Pancreas (tissue), 10 donors: ENCODE results near the gene ANXA11. TPM values are rescaled to one million over a fixed set of nuclear protein-coding genes. Genes with fewer than 3 reads are reported as not detected.

Experiments
- ATAC-seq, 4 donors: fragments of 200-7000 bp; cut with Tn5 transposase; one replicate each; pipeline versions ENCODE4 v1.8.0 to v1.9.1; 2020; ENCODE audit warnings: mild to moderate bottlenecking in 4 of 4, moderate library complexity in 4 of 4
- DNase-seq, 6 donors: peaks; one replicate each; pipeline ENCODE4 v3.0.0-alpha.2; 2020
- FAIRE-seq: peaks from 2 replicates; lab custom pipeline; 2012; peaks lifted over from hg19 to GRCh38; lab: Jason Lieb, UNC
- H3K27ac ChIP-seq, 4 donors: fragments of 200-600 bp; sonication (generic); 1 replicate in 3 of 4; 2 replicates in 1 of 4; pipeline versions ENCODE4 v1.5.0 to v1.8.0; 2020
- H3K27me3 ChIP-seq, 4 donors: fragments of 200-600 bp; one replicate each; pipeline ENCODE4 v1.8.0; 2021
- H3K36me3 ChIP-seq, 3 donors: fragments of 200-600 bp; sonication (generic) in 1 of 3; one replicate each; pipeline versions ENCODE4 v1.5.0 to v1.8.0; 2020 to 2021
- H3K4me1 ChIP-seq, 3 donors: fragments of 200-600 bp; one replicate each; pipeline ENCODE4 v1.8.0; 2021
- H3K4me3 ChIP-seq, 4 donors: fragments of 200-600 bp; sonication (generic) in 2 of 4; one replicate each; pipeline versions ENCODE4 v1.5.0 to v1.8.0; 2020 to 2021
- H3K9me3 ChIP-seq, 4 donors: fragments of 200-600 bp; one replicate each; pipeline ENCODE4 v1.8.0; 2021
- CTCF ChIP-seq, 4 donors: fragments of 200-600 bp; sonication (generic) in 3 of 4; IDR thresholded peaks; one replicate each; pipeline versions ENCODE4 v1.5.0 to v1.8.0; 2021; ENCODE audit warnings: antibody characterized with exemption in 4 of 4
- WGBS, 2 donors: extraction: QIAGEN DNeasy Blood & Tissue Kit; methylation state at CpG; one replicate each; pipeline ENCODE4 v1.1.7; 2013; 5-methylcytosine and 5-hydroxymethylcytosine counted together
- intact Hi-C, 3 donors: fragments of 100-400 bp; cut with DNase I; formaldehyde crosslinking; loops; one replicate each; pipeline versions ENCODE4 v1.11.1 to v1.14.2; 2022
- polyA plus RNA-seq, 2 donors: library from polyadenylated mRNA; stranded (reverse); fragments of 200-250 nt; gene quantifications; one replicate each; pipeline ENCODE4 v1.2.3, GENCODE V29; 2013
- total RNA-seq, 6 donors: library from RNA; stranded (reverse); fragmentation: NEBNext Ultra II Directional in 4 of 6; extraction: Animal tissue kit (Norgen Biotek cat#: 25700) in 4 of 6; gene quantifications; one replicate each; pipeline versions ENCODE4 v1.2.1 to v1.2.4, GENCODE V29; 2021 to 2023
- donor health status: healthy with polysubstance abuse.
- donor health status: DM: no; HTN: no; CAD: no; lungs with moderate emphysema.
- donor health status: DM: no; HTN: no; CAD: no.
- donor health status: control.
- donor health status: control.
- donor health status: Bipolar disorder and iron deficiency.
- donor health status: DM: yes; HTN: yes; CAD: no.
- donor health status: DM: no; HTN: no; CAD: no.
- donor health status: DM: no; HTN: no; CAD: no.
- donor health status: DM: yes; HTN: yes; CAD: no.

ANXA11 gene
- total and polyA plus RNA-seq, 8 donors: 74.0 to 193 (median 112) TPM

DNA sequence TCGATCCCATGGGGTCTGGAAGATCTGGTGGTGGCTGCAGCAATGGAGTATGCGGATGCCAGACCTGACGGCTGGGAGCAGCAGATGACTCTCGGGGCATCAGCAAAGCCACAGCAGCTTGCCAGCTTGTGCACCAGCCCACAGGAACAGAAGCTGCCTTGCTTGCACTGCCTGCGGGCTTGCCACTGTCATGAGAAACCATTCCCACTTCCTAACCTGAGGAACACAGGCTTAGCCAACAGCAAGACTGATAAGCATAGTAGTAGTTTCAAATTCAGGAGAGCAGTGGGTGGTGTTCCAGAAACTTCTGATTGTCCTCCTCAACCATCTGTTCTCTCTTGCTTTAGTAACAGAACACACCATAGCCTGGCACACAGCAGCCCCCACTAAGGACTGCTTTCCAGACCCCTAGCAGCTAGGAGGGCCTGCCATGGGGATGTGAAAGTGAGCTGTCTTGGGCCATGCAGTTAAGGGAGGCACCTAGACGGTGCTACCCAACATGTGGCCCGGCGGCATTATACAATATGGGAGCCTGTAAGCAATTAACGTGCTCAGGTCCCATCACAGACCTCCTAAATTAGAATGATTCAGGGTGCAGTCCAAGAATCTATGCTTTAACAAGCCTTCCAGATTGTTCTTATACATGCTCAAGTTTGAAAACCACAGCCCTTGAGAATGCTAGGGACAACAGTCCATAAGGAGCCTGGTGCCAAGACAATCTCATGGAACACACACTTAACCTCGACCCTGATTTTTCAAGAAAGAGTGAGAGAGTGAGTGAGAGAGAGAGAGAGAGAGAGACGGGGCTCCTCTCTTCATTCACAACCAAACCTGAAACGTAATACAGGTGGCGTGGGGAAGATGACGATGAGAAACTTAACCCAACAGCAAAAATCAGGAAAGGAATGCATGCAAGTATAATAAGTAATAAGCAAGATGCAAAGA is 7.1 kb downstream of the ANXA11 start:
- 52 to 55% methylated on average over 14 of the region's 14 CpGs for WGBS, 2 donors
- intact Hi-C loops: no loop called here
- Histone ChIP-seq H3K27me3 (no peaks in the 10 kb centered on the region), H3K4me1 (peaks cover 74 to 99% (median 89%) of the 10 kb centered on the region in 3 donors), H3K9me3 (no peaks in the 10 kb centered on the region), H3K27ac (peak overlapping the region; percentile 39 to 99 (median 98)), H3K36me3 (no peaks in the 10 kb centered on the region), H3K4me3 (no peak overlapping the region)
- FAIRE-seq (no peak), DNase-seq (no peak), ATAC-seq (no peak)
- no peak for TF ChIP-seq CTCF (IDR thresholded peaks at IDR 0.05)

GRCh38 chr10:80196950-80197315 is 8.4 kb downstream of the ANXA11 start:
- intact Hi-C loops: no loop called here
- DNase-seq (no peak), ATAC-seq (no peak), FAIRE-seq (no peak)
- peak overlapping the region; percentile 98 to 99 (median 98) for H3K27ac ChIP-seq
- peaks cover 74 to 94% (median 85%) of the 10 kb centered on the region in 3 donors for H3K4me1 ChIP-seq
- 18 to 24% methylated on average over 2 of the region's 2 CpGs for WGBS, 2 donors
- H3K4me3 ChIP-seq: peak overlapping the region in 2 of 4 donors; percentile 13 to 14
- H3K27me3 ChIP-seq: no peaks in the 10 kb centered on the region
- no peaks in the 10 kb centered on the region for H3K9me3 ChIP-seq
- TF ChIP-seq CTCF (IDR thresholded peaks at IDR 0.05): no peak
- H3K36me3 ChIP-seq: no peaks in the 10 kb centered on the region

- Histone ChIP-seq H3K4me1 (peaks cover 69 to 90% (median 80%) of the 10 kb centered on the region in 3 donors), H3K27me3 (no peaks in the 10 kb centered on the region), H3K27ac (peak overlapping the region; percentile 98 to 99 (median 98)), H3K36me3 (no peaks in the 10 kb centered on the region), H3K9me3 (no peaks in the 10 kb centered on the region), H3K4me3 (peak overlapping the region in 2 of 4 donors; percentile 13 to 14)
- ATAC-seq (peak; percentile 85 to 92 (median 90)), FAIRE-seq (no peak), DNase-seq (peak; percentile 84 to 93 (median 92))
- WGBS, 2 donors: 11 to 12% methylated on average over 8 of the region's 8 CpGs
- no peak for TF ChIP-seq CTCF (IDR thresholded peaks at IDR 0.05)
- intact Hi-C loops: no loop called here
Measured at GRCh38 chr10:80196270-80196949, 8.9 kb downstream of the ANXA11 start.

GRCh38 chr10:80195046-80195574 is 10.2 kb downstream of the ANXA11 start:
- FAIRE-seq (no peak), ATAC-seq (peak in 1 of 4 donors; percentile 2), DNase-seq (peak in 2 of 6 donors; percentile 38 to 58)
- no peak for TF ChIP-seq CTCF (IDR thresholded peaks at IDR 0.05)
- no peak overlapping the region for H3K4me3 ChIP-seq
- 48 to 50% methylated on average over 4 of the region's 4 CpGs for WGBS, 2 donors
- peak overlapping the region; percentile 98 to 99 (median 98) for H3K27ac ChIP-seq
- H3K4me1 ChIP-seq: peaks cover 63 to 87% (median 73%) of the 10 kb centered on the region in 3 donors
- H3K9me3 ChIP-seq: no peaks in the 10 kb centered on the region
- no peaks in the 10 kb centered on the region for H3K27me3 ChIP-seq
- no peaks in the 10 kb centered on the region for H3K36me3 ChIP-seq
- intact Hi-C loops: no loop called here
